T-helper 2 cell (primary cell): ENCODE measurements around the gene MAN1A2.
"Not testable (repeated sequence)": the region's sequence is repeated elsewhere in the genome, so short reads cannot be mapped to it uniquely, and the experiment has no call there.

Experiments
- DNase-seq, 5 experiments: peaks; one replicate each; pipeline versions ENCODE4 v3.0.0 to v3.0.0-alpha.2; 2012 to 2022

Gene MAN1A2

DNA sequence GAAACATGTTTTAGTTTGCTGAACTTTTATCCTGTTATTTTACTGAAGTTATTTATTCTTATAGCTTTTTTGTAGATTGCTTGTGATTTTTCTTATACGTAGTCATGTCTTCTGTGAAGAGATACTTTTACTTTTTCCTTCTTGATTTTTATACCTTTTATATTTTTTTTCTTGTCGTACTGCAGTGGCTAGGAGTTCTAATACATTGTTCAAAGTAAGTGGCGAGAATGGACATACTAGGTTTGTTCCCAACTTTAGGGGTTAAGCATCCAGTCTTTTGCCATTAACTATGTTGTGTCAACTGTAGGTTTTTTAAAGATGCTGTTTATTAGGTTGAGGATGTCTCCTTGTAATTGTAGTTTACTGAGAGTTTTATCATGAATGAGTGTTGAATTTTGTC is 36.3 kb downstream of the MAN1A2 start:
- no peak for DNase-seq

DNA sequence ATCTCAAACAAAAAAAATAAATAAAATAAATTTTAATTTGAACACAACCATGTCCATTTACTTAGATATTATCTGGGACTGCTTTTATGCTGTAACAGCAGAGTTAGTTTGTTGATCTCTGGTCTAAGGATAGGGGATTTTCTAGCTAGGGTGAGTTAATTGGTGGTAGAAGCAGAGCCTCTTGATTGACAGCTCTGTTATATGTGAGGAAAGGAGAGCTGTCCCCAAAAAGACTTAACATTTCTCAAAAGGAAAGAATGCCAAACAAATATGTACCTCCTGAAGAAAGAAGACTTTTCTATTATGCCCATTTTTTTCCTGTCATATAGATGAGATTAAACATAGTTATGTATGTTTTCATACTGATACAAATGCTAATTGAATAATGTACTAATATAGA is 37.8 kb downstream of the MAN1A2 start:
- DNase-seq, result no peak

DNA sequence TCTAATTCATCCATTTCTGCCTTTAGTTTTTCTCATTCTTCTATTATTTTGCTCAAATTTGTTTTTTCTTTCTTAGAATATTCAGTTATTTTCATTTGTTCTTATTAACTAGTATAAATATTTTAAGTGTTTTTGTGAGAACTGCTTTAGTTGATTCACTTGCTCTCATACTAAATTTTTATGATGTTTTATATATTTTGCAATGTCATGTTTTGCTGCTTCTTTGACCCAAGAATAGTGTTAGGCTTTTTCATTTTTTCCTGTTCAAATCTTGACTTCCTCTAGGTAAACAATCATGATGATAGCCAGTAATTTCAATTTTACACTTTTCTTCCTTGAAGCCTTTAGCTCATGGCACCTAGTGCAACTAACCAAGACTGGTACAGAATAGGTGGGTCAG is 45.2 kb downstream of the MAN1A2 start:
- no peak for DNase-seq

DNA sequence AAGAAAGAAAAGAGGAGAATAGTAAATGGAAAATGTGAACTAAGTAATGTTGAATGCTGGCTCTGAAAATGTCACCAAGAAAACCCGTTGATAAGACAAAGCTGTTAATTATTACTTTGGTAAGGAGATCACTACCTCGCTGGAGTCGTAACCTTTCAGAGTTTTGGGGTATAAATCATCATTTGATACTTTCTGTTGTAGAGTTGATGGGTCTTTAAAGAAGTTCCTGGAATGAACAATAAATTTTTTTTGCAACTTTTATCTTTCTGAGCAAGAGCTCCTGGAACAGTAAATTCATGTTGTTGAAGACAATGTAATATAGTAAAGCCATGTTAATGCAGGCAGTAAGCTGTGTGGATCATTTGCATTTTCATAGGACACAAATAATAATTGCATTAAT is 46.2 kb downstream of the MAN1A2 start:
- no peak for DNase-seq

DNA sequence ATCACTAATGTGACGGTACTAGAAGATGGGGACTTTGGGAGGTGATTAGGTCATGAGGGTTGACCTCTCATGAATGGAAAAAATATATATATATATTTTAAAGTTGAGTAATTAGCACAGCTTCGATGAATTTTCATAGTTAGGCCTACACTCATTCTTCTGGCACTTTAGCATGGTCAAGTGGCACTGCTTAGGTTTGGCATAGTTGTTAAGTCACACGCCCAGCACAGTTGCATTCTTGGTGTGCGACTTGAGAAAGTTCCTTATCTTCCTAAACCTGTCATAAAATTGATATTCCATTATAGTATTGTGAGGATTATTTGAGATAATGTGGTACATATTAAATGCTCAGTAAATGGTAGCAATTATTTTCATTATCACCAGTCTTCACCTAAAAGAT is 47.7 kb downstream of the MAN1A2 start:
- no peak for DNase-seq

DNA sequence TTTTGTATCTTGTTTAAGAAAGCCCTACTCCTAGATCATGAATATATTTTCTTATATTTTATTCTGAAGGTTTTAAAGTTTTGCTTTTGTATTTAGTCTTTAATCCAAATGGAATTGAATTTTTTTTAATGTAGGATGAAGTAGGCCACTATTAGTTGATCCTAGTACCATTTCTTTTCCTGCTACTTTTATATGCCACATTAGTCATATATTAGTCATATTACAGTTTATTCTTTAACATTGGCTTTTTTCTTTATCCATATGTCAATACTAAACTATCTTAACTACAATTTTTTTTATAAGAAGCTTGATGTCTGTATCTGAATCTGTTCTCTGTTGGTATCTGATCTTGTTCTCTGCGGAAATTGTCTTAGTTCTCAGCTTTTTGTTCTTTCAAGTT is 48.8 kb downstream of the MAN1A2 start:
- DNase-seq, result no peak

DNA sequence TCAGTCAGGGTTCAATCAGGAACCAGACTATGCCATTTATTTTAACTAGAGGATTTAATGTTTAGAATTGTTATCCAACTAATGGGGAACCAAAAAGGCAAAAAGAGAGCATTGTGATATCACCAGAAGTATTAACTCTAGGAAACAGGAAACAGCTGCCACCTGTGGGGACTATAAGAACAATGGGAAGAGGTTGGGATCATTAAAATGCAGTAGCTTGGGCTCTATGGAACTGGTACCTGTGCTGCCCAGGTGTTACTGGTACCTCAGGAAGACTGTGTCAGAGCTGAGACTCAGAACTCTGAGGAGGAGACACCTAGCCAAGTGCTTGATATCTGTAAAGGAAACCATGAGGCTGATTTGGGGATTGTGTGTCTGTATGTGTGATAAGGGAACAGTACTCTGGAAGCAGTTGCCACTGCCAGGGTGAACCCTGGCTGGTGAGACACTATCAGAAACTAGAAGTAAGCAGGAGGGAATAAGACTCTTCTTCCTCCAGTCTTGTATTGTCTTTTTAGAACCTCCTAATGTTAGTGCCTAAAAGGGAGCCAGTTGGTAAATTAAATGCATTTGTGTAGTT is 49.4 kb downstream of the MAN1A2 start:
- DNase-seq, result no peak

DNA sequence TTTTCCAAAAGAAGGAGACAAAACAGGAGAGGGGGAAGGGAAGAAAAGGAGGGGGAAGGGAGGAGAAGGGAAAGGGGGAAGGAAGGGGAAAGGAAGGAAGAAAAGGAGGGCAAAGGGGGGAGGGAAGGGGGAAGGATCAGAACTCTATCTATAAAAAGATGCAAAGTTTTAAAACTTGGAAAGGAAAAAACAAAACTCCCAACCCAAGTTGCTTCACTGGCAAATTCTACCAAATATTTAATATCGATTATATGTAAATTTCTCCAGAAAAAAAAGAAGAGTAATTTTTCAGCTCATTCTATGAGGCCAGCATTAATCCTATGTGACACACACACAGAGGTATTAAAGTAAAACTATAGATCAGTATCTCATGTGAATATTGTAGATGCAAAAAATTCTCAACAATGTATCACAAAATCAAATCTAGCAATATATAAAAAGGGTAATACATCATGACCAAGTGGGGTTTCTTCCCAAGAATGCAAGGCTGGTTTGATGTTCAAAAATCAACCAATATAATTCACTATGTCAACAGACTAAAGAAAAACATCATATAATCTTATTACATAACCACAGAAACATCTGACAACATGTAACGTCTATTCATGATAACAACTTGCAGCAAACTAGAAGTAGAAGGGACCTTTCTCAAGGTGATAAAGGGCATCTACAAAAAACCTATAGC is 57.9 kb downstream of the MAN1A2 start:
- DNase-seq, result no peak

DNA sequence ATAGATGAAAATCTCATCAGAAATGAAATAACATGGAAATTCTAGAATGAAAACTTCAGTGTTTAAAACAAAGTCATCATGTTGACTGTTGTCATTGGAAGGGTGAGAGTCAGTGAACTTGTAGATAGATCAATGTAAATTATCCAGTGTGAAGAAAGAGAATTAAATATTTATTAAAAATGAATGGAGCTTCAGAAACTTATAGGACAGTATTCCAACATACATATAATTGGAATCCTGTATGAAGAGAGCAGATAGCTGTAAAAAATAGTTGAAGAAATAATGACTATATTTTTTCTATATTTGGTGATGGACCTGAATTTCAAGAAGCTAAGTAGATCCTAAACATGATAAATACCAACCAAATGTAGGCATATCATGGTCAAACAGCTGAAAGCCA is 60.0 kb downstream of the MAN1A2 start:
- no peak for DNase-seq

DNA sequence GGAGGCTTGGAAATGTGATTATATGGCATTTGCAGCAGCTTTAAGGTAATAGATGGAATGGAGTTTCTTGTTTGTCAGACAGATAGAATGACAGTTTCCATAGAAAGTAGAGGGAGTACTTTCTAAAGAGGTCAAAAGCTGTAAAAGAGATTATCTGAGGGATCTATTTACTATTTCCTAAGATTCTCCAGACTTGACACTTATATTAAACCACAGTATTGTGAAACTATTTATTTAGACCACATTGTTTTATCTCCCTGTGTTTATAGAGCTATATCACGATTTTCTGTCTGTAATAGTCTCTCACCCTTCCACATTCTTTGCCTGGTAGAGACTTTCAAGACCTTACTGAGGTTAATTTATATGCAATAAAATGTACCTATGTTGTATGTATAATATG is 66.7 kb downstream of the MAN1A2 start:
- no peak for DNase-seq

DNA sequence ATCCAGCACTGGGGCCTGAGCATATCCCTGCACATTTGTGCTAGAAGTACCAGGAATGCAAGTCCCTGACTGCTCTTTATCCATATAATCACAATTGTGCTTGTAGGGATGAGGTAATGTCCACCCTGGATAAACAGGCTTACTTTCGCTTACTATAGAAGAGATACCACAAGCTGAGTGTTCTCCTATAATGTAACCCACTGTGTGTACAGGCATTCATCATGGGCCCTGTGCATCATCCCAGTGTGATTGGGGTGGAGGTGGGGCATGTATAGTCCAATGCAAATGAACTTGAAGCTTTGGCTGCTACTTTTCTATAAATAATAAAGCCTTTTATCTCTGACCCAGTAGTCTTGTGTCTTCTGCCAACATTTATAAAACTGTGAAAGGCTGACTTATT is 69.3 kb downstream of the MAN1A2 start:
- no peak for DNase-seq

DNA sequence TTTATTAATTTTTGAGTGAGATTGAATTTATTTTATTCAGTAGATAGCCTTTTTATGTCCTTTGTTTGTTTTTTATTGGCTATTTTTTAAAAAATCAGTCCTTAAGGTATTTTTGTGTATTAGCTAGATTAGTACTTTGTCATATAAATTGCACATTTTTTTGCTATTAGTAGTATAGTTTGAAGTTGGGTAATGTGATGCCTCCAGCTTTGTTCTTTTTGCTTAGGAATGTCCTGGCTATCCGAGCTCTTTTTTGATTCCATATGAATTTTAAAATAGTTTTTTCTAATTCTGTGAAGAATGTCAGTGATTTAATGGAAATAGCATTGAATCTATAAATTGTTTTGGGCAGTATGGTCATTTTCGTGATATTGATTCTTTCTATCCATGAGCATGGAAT is 80.4 kb downstream of the MAN1A2 start:
- DNase-seq, result no peak

DNA sequence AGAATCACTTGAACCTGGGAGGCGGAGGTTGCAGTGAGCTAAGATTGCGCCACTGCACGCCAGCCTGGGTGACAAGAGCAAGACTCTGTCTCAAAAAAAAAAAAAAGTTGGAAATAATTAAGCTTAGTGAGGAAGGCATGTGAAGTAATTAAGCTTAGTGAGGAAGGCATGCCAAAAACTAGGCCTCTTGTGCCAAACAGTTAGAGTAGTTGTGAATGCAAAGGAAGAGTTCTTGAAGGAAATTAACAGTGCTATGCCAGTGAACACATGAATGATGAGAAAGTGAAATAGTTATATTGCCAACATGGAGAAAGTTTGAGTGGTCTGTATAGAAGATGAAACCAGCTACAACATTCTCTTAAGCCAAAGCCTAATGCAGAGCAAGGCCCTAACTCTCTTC is 85.0 kb downstream of the MAN1A2 start:
- no peak for DNase-seq

DNA sequence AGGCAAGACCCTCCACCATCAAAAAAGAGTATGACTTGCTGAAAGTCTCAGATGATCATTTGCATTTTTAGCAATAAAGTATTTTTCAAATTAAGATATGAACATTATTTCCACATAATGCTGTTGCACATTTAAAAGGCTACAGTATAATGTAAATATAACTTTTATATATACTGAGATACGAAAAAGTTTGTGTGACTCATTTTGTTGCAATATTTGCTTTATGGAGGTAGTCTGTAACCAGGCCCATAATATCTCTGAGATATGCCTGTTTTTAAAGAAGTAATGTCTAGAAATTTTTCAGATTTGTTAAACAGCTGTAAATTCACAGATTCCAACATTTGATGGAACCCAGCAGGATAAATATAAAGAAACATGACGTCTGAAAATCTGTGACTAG is 86.7 kb downstream of the MAN1A2 start:
- no peak for DNase-seq

DNA sequence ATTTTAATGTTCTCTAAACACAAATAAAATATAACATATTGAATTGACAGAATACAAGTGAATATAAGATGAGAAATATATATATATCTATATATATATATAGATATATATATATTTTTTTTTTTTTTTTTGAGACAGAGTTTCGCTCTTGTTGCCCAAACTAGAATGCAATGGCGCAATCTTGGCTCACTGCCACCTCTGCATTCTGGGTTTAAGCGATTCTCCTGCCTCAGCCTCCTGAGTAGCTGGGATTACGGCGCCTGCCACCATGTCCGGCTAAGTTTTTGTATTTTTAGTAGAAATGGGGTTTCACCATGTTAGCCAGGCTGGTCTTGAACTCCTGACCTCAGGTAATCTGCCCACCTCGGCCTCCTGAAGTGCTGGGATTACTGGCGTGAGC is 91.2 kb downstream of the MAN1A2 start:
- DNase-seq, result not testable (repeated sequence)

DNA sequence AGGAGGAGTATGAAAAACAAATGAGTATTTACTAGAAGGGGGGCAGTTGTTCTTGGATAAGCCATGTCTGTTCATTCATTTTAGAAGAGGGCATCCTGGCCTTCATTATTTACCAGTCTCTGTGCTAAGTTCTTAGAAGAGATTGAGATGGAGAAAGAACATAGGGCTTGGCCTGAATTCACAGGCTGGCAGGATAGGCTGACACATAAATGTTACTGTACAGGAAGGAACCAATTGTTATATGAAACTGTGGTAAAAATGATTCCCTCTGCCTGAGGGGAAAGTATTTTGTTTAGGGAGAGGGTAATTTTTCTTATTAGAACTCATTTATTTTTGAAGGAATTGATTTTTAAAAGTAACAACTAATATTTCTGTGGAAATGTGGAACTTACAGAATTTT is 99.5 kb downstream of the MAN1A2 start:
- no peak for DNase-seq

DNA sequence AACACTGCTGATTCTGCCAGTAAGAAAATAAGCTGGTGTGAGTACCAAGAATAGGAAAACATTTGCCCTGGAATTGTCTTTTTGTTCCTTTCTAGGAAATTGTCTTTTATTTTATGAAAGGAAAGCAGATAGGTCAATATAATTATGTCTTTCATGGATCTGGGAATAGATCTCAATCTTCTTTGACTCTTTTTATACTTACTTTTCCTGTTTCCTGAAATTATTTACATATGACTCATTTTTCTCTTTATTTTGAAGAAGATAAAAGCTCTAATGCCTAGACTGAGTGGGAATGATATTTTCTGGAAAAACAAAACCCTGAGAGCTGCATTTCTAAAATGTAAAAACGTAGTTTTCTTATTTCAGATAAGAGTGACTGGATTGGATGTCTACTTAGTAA is 100.1 kb downstream of the MAN1A2 start:
- no peak for DNase-seq

DNA sequence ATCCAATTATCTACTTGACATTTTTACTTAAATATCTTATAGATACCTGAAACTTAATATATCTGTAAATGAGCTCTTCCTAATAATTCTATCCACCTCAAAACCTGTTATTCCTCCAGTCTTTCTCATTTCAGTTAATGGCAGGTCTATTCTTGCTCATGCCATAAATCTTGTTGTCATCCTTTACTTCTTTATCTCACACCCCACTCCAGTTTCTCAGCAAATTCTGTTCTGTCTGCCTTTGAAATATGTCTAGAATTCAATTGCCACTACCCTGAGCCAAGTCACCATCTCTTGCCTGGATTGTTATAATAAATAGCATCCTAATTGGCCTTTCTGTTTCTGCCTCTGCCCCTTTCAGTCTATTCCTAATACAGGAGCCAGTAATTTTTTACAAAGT is 105.8 kb downstream of the MAN1A2 start:
- no peak for DNase-seq

DNA sequence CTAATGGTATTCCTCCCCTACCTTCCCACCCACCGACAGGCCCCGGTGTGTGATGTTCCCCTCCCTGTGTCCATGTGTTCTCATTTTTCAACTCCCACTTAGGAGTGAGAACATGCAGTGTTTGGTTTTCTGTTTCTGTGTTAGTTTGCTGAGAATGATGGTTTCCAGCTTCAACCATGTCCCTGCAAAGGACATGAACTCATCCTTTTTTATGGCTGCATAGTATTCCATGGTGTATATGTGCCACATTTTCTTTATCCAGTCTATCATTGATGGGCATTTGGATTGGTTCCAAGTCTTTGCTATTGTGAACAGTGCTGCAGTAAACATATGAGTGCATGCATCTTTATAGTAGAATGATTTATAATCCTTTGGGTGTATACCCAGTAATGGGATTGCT is 108.2 kb downstream of the MAN1A2 start:
- not testable (repeated sequence) for DNase-seq

DNA sequence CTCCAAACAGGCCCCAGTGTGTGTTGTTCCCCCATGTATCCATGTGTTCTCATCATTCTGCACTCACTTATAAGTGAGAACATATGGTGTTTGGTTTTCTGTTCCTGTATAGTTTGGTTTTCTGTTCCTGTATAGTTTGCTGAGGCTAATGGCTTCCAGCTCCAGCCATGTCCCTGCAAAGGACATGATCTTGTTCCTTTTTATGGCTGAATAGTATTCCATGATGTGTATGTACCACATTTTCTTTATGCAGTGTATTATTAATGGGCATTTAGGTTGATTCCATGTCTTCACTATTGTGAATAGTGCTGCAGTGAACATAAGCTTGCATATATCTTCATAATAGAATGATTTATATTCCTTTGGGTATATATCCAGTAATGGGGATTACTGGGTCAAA is 111.8 kb downstream of the MAN1A2 start:
- DNase-seq, result no peak

DNA sequence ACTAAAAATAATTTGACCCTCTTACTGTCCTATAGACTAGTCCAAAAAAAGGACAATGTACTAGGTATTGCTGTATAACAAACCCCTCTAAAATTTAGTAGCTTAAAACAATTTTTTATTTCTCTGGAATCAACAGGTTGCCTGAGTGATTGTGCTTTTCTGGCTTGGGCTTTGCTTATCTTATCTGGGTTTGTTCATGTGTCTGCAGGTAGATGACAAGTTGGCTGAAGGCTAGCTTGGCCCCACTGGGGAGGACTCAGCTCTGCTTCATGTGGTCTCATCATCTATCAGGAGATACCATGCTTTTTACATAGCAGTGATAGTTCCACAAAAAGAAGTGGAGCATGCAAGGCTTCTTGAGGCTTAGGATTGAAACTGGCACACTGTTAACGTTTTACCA is 114.2 kb downstream of the MAN1A2 start:
- no peak for DNase-seq

DNA sequence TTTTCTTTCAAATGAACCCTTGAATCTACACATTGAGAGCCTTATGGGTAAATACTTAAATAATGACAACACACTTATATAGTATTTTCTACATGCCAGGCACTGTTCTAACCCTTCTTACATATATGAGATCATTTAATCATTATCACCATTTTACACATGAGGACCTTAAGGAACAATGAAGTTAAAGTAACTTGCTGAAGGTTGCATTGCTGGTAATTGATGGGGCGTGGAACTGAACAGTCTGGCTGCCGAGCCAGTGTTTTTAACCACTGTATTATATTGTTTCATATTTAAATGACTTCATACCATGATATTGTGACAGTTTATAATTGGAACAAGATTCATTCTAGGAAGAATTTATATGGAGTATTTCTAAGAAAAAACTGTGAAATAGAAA is 126.7 kb downstream of the MAN1A2 start:
- no peak for DNase-seq

DNA sequence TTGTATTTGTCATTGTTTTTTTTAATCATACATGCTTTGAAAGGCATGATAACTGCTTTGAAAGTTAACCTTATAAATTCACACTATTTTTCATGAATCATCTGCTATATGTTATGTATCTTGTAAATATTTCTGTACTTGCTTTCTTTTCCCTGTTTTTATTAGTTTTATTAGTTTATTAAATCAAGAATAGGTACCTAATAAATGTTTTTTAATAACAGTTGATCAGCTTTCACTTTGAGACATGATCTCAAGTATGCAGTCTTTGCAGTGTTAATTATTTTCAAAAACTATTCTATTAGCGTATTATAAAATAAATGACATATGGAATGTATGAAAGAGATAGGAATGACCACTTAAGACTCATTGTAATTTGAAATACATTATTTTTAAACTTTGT is 127.8 kb downstream of the MAN1A2 start:
- DNase-seq, result no peak

DNA sequence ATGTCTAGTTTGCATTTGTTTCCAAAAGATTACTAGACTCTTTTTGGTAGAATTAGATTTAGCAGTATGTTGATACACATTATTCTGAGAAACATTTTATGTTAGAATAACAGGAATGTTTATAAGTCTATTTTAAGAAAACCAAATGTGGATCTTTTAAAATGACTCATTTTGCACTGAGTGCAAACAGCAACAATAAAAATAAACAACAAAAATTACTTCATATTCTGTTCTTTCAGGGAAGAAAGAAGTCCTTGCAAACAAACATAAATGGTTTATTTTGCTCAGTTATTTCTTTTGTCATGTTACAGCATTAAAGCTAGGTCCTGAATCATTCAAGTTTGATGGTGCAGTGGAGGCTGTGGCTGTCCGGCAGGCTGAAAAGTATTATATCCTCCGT is 131.8 kb downstream of the MAN1A2 start:
- no peak for DNase-seq

DNA sequence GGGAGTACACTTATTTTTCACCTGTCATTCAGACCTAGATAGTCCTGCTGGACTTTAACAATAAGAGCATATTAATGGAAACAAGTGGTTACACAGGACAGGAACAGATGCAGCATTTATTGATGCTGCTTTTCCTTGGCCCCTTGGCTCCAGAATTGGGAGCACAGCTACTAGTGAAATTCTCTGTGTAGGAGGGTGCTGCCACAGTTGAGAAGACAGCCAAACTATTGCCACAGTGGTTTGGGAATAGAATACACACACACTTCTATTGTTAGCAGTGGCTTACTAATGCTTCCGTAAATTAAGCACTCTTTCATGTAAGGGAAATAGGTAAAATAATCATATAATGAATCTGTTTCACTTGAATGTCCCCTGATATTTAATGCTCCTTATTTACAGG is 133.3 kb downstream of the MAN1A2 start:
- no peak for DNase-seq
